K562 (cell line): Measurements from ENCODE around the gene TMEM203. TPM values are rescaled to one million over a fixed set of nuclear protein-coding genes. Genes with fewer than 3 reads are reported as not detected.

Experiments
- ATF1 ChIP-seq, 2 experiments: fragments of 450-650 bp in 1 of 2; IDR thresholded peaks; 2 replicates each; pipeline ENCODE4 v1.6.1; 2016; ENCODE audit warnings: missing compliant biosample characterization in 1 of 2, missing genetic modification characterization in 1 of 2
- CBFA2T3 ChIP-seq: fragments of 450-650 bp; IDR thresholded peaks from 2 replicates; pipeline ENCODE4 v1.6.1; 2017
- GTF3C2 ChIP-seq: IDR thresholded peaks from 3 replicates; pipeline ENCODE4 v1.6.1; 2011; ENCODE audit warnings: borderline replicate concordance, mild to moderate bottlenecking, moderate library complexity; ENCODE audit not compliant: insufficient read length; ENCODE audit errors: extremely low read depth
- HDAC8 ChIP-seq: fragments of 450-650 bp; IDR thresholded peaks from 2 replicates; pipeline ENCODE4 v1.6.1; 2016; ENCODE audit warnings: mild to moderate bottlenecking, missing genetic modification characterization, moderate library complexity, missing compliant biosample characterization
- KLF6 ChIP-seq: fragments of 250-450 bp; sonication (Bioruptor Pico); IDR thresholded peaks from 2 replicates; pipeline ENCODE4 v1.4.0; 2020; ENCODE audit warnings: mild to moderate bottlenecking, moderate library complexity, borderline replicate concordance
- NONO ChIP-seq, 2 experiments: fragments of 200-400 bp in 1 of 2; fragments of 450-650 bp in 1 of 2; formaldehyde crosslinking in 1 of 2; IDR thresholded peaks; 2 replicates each; pipeline ENCODE4 v1.6.1; 2017; ENCODE audit warnings: low read depth in 2 of 2, mild to moderate bottlenecking in 2 of 2, moderate library complexity in 2 of 2, low read length in 1 of 2
- PHF8 ChIP-seq: fragments of 200-600 bp; sonication (generic); IDR thresholded peaks from 2 replicates; pipeline ENCODE4 v1.6.1; 2012; ENCODE audit warnings: mixed run types, mild to moderate bottlenecking, inconsistent platforms, low read length, moderate library complexity, borderline replicate concordance
- PREB ChIP-seq: sonication (generic); formaldehyde crosslinking; IDR thresholded peaks from 2 replicates; pipeline ENCODE4 v1.8.1; 2023; ENCODE audit warnings: mild to moderate bottlenecking, missing genetic modification reagents
- RFX7 ChIP-seq: fragments of 250-450 bp; sonication (Bioruptor Pico); IDR thresholded peaks from 2 replicates; pipeline ENCODE4 v1.5.1; 2021; ENCODE audit warnings: mild to moderate bottlenecking
- ZBTB8A ChIP-seq: fragments of 450-650 bp; IDR thresholded peaks from 2 replicates; pipeline ENCODE4 v1.6.1; 2018; ENCODE audit warnings: mild to moderate bottlenecking, moderate library complexity; ENCODE audit not compliant: partially characterized antibody
- ZFX ChIP-seq: sonication (generic); formaldehyde crosslinking; IDR thresholded peaks from 2 replicates; pipeline ENCODE4 v1.8.0; 2022; ENCODE audit warnings: mild to moderate bottlenecking, missing genetic modification reagents, moderate library complexity
- ZKSCAN1 ChIP-seq: fragments of 150-350 bp; IDR thresholded peaks from 2 replicates; pipeline ENCODE4 v1.6.1; 2016; ENCODE audit warnings: low read depth, low read length
- ZNF407 ChIP-seq: fragments of 450-650 bp; IDR thresholded peaks from 2 replicates; pipeline ENCODE4 v1.6.1; 2016; ENCODE audit warnings: low read depth
- ZNF766 ChIP-seq: fragments of 200-800 bp; sonication (Bioruptor generic); conservative IDR thresholded peaks from 2 replicates; pipeline ENCODE4 v1.6.1; 2016; ENCODE audit warnings: missing genetic modification characterization, missing compliant biosample characterization
- polyA plus RNA-seq, 8 experiments: library from polyadenylated mRNA; depleted of rRNA in 4 of 8; stranded (reverse) in 5 of 8; unstranded in 3 of 8; fragments of >200 nt; fragmentation: Nextera tagmentation in 2 of 8; fragmentation: Illumina TruSeq in 1 of 8; extraction: Ambion mirVana in 2 of 8; extraction: Trizol in 1 of 8; gene quantifications; 2 replicates each; pipeline versions ENCODE4 v1.2.1 to v1.2.3, GENCODE V29; 2011 to 2014; ENCODE audit warnings: inconsistent platforms in 1 of 8, missing spikeins in 1 of 8
- total RNA-seq, 7 experiments: library from RNA; depleted of rRNA in 6 of 7; stranded (reverse); fragments of >200 nt in 6 of 7; fragmentation: Illumina TruSeq in 2 of 7; extraction: Trizol in 2 of 7; gene quantifications; 2 replicates each; pipeline versions ENCODE4 v1.2.1 to v1.2.3, GENCODE V29; 2011 to 2021; ENCODE audit warnings: low replicate concordance in 1 of 7

Gene TMEM203
- total and polyA plus RNA-seq, 9 of the 15 experiments (the other 6 are each of a cell fraction or from before 2014, with no cell fraction given) = 8.8 to 59.5 (median 37.6) TPM

- no peak for TF ChIP-seq ZNF766 (CRISPR knock-in tag)
- no peak for TF ChIP-seq ZBTB8A
- no peak for TF ChIP-seq ZNF407
- TF ChIP-seq RFX7 (CRISPR knock-in tag) = no peak
- TF ChIP-seq ZFX (CRISPR knock-in tag) = peak; percentile 78
- no peak for TF ChIP-seq ATF1 (CRISPR knock-in tag; IDR thresholded peaks at IDR 0.05)
- peak; percentile 50 for TF ChIP-seq ATF1 (tag; IDR thresholded peaks at IDR 0.05)
- no peak for TF ChIP-seq ZKSCAN1
- no peak for TF ChIP-seq PREB
- TF ChIP-seq KLF6 (CRISPR knock-in tag) = no peak
- TF ChIP-seq CBFA2T3 = no peak
- 0 out of 4 replicates have a peak, but pooled peaks of 1 of the 2 experiments have one; percentile 33 for TF ChIP-seq NONO (IDR thresholded peaks at IDR 0.05; ENCODE audit: low read depth in 2 of 2, low read length in 1 of 2)
- TF ChIP-seq HDAC8 (tag) = no peak
- no peak for TF ChIP-seq GTF3C2
- TF ChIP-seq PHF8 = peak; percentile 90
Observed at GRCh38 chr9:137223078-137223970, 17.9 kb upstream of the TMEM203 start (continued).
